Upper lobe of right lung (tissue), 1 donor: ENCODE results near the gene PPL. TPM values are rescaled to one million over a fixed set of nuclear protein-coding genes. Genes with fewer than 3 reads are reported as not detected.

Experiments
- ATAC-seq: fragments of 200-7000 bp; cut with Tn5 transposase; one replicate; pipeline ENCODE4 v1.9.1; 2020; ENCODE audit warnings: mild to moderate bottlenecking, moderate library complexity
- DNase-seq: peaks from one replicate; pipeline ENCODE4 v3.0.0-alpha.2; 2020
- H3K27ac ChIP-seq: fragments of 200-600 bp; one replicate; pipeline ENCODE4 v1.8.0; 2022
- H3K27me3 ChIP-seq: fragments of 200-600 bp; one replicate; pipeline ENCODE4 v1.8.0; 2022; ENCODE audit warnings: mild to moderate bottlenecking
- H3K36me3 ChIP-seq: fragments of 200-600 bp; one replicate; pipeline ENCODE4 v1.8.0; 2022
- H3K4me1 ChIP-seq: fragments of 200-600 bp; one replicate; pipeline ENCODE4 v1.8.0; 2022
- H3K4me3 ChIP-seq: fragments of 200-600 bp; one replicate; pipeline ENCODE4 v1.8.0; 2022; ENCODE audit warnings: mild to moderate bottlenecking
- H3K9me3 ChIP-seq: fragments of 200-600 bp; one replicate; pipeline ENCODE4 v1.8.0; 2022
- CTCF ChIP-seq: fragments of 200-600 bp; IDR thresholded peaks from one replicate; pipeline ENCODE4 v1.8.0; 2022; ENCODE audit warnings: antibody characterized with exemption
- intact Hi-C: fragments of 100-400 bp; cut with DNase I; formaldehyde crosslinking; loops from one replicate; pipeline ENCODE4 v1.11.0; 2022
- total RNA-seq: library from RNA; stranded (reverse); fragmentation: NEBNext Ultra II Directional; extraction: Animal tissue kit (Norgen Biotek cat#: 25700); gene quantifications from one replicate; pipeline ENCODE4 v1.2.1, GENCODE V29; 2021
- donor health status: DM: no; HTN: yes; CAD: no; lungs with severe emphysema.

Gene PPL
- total RNA-seq, 1 donor from 2014 or later, result 78.1 TPM

- ATAC-seq, result no peak
- no peaks in the 10 kb centered on the region for H3K27me3 ChIP-seq
- H3K36me3 ChIP-seq, result peaks cover 95% of the 10 kb centered on the region
- TF ChIP-seq CTCF, result no peak
- DNase-seq, result peak; percentile 9
- H3K9me3 ChIP-seq, result no peaks in the 10 kb centered on the region
- no peaks in the 10 kb centered on the region for H3K4me1 ChIP-seq
- intact Hi-C loops, result no loop called here
- H3K4me3 ChIP-seq, result no peak overlapping the region
- no peak overlapping the region for H3K27ac ChIP-seq
Observed at GRCh38 chr16:4837733-4838501, 99.0 kb downstream of the PPL start.

- no peaks in the 10 kb centered on the region for H3K4me1 ChIP-seq
- no peak for ATAC-seq
- H3K9me3 ChIP-seq, result no peaks in the 10 kb centered on the region
- no peak overlapping the region for H3K4me3 ChIP-seq
- no peak for DNase-seq
- TF ChIP-seq CTCF, result no peak
- no peak overlapping the region for H3K27ac ChIP-seq
- H3K36me3 ChIP-seq, result peaks cover 95% of the 10 kb centered on the region
- H3K27me3 ChIP-seq, result no peaks in the 10 kb centered on the region
- intact Hi-C loops, result no loop called here
Observed at GRCh38 chr16:4836727-4837126, 100.2 kb downstream of the PPL start.

- Histone ChIP-seq H3K36me3 (peaks cover 95% of the 10 kb centered on the region), H3K27me3 (no peaks in the 10 kb centered on the region), H3K4me1 (no peaks in the 10 kb centered on the region), H3K27ac (no peak overlapping the region), H3K4me3 (no peak overlapping the region), H3K9me3 (no peaks in the 10 kb centered on the region)
- DNase-seq (no peak), ATAC-seq (no peak)
- intact Hi-C loops, result no loop called here
- no peak for TF ChIP-seq CTCF
Observed at GRCh38 chr16:4833584-4833983, 103.4 kb downstream of the PPL start.

GRCh38 chr16:4832698-4833343 lies 104.1 kb downstream of the PPL start:
- intact Hi-C loops, result no loop called here
- ATAC-seq, result no peak
- H3K27ac ChIP-seq, result no peak overlapping the region
- no peaks in the 10 kb centered on the region for H3K4me1 ChIP-seq
- H3K9me3 ChIP-seq, result no peaks in the 10 kb centered on the region
- H3K36me3 ChIP-seq, result peaks cover 95% of the 10 kb centered on the region
- H3K27me3 ChIP-seq, result no peaks in the 10 kb centered on the region
- no peak overlapping the region for H3K4me3 ChIP-seq
- DNase-seq, result no peak
- no peak for TF ChIP-seq CTCF

Other genes starting within 250 kb of the PPL start
- 24.0 TPM for gene NUDT16L1, start 243.6 kb downstream of the PPL start, total RNA-seq
- 20.6 TPM for gene ANKS3, start 202.9 kb downstream of the PPL start, total RNA-seq
- 0.58 TPM for gene DNAAF8, start 202.6 kb downstream of the PPL start, total RNA-seq
- gene ZNF500, start 170.0 kb downstream of the PPL start, total RNA-seq, result 15.7 TPM
- gene SEPTIN12, start 148.8 kb downstream of the PPL start, total RNA-seq, result not detected
- 23.3 TPM for gene SMIM22, start 141.8 kb downstream of the PPL start, total RNA-seq
- 21.8 TPM for gene ROGDI, start 134.5 kb downstream of the PPL start, total RNA-seq
- 85.7 TPM for gene GLYR1, start 89.9 kb downstream of the PPL start, total RNA-seq
- 36.6 TPM for gene UBN1, start 89.7 kb downstream of the PPL start, total RNA-seq
- 0.52 TPM for gene SEC14L5, start 21.2 kb upstream of the PPL start, total RNA-seq
- gene NAGPA, start 96.8 kb upstream of the PPL start, total RNA-seq, result 16.7 TPM
- gene C16orf89, start 128.8 kb upstream of the PPL start, total RNA-seq, result 201 TPM
- gene ALG1, start 134.7 kb upstream of the PPL start, total RNA-seq, result 26.4 TPM
- 9.6 TPM for gene EEF2KMT, start 160.6 kb upstream of the PPL start, total RNA-seq